WTC11 (cell line): ENCODE measurements around the gene CD6.

Source experiments
- CTCF ChIP-seq: fragments of 200-600 bp; IDR thresholded peaks from 2 replicates; pipeline ENCODE4 v1.8.0; 2022; ENCODE audit warnings: antibody characterized with exemption
- FOXP1 ChIP-seq: sonication (generic); formaldehyde crosslinking; IDR thresholded peaks from 2 replicates; pipeline ENCODE4 v1.8.0; 2022; ENCODE audit warnings: missing genetic modification reagents, mild to moderate bottlenecking, moderate library complexity, borderline replicate concordance
- TF ChIP-seq, protein P1 (sequence below): sonication (generic); formaldehyde crosslinking; IDR thresholded peaks from 2 replicates; pipeline ENCODE4 v1.8.1; 2022; ENCODE audit warnings: low read depth, missing genetic modification reagents, borderline replicate concordance

DNA sequence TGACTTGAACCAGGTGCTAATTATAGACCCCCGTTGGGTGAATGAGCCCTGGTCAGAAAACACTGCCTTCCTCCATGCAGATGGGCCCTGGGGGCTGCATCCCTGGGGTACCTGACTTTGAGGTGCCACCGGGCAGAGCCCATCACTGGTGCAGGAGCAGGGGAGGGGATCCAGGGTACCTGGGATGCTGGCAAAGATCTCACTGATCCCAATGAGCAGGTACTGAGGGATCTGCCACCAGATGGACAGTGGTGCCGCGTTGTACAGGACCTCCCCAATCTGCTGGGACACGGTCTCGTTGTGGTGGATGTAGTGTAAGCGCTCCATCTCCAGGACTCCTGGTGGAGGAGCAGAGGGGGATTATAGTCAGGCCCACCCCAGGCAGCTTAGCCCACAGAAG is 32.2 kb upstream of the CD6 start:
- TF ChIP-seq FOXP1 (no peak), CTCF (no peak)
- TF ChIP-seq, protein P1, sequence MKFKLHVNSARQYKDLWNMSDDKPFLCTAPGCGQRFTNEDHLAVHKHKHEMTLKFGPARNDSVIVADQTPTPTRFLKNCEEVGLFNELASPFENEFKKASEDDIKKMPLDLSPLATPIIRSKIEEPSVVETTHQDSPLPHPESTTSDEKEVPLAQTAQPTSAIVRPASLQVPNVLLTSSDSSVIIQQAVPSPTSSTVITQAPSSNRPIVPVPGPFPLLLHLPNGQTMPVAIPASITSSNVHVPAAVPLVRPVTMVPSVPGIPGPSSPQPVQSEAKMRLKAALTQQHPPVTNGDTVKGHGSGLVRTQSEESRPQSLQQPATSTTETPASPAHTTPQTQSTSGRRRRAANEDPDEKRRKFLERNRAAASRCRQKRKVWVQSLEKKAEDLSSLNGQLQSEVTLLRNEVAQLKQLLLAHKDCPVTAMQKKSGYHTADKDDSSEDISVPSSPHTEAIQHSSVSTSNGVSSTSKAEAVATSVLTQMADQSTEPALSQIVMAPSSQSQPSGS (CRISPR knock-in tag), result no peak
